Measurements from ENCODE around the gene TESMIN.

The TESMIN gene

DNA sequence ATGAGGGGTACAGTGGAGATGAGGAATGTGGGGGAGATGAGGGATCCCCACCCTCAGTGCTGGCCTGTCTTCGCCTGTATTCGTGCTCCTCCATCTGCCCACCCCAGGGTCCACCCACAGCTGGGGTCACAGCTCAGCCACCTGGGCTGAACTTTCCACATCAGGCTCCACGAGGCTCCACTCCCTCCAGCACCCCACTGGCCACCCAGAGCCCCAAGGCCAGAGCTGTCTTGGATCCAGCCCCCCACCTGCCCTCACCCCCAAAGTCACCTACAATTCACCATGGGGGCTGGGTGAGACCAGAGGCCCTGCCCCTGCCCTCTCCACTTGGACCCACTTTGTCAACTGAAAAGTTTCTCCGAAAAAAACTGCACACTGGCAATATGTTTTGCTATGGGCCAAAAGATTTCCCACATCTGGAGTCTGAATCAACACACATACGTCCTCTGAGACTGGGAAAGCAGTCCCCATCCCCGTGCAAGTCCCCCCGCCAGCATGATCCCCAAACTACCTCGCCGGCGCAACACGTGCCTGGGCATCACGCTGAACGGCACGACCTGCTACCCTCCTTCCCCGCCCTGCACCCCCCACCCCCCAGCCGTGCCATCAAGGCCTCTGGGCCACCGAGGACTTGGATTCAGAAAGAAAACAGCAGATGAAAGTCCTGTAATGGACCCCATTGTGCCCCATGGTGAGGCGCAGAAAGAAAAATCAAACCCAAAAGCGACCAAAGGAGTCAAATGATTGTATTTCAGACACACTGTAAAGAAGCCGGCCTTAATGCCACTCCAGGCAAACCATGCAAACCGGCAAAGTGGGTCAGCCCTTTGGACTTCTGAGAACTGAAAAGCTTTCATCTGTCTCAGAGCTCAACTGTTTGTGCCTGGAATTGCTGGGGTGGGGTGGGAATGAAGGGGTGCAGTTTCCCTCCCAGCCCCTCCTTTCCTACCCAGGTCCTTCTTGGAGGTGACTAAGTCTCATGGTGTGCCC lies 83.5 kb downstream of the TESMIN start:
- TF ChIP-seq, protein P1, sequence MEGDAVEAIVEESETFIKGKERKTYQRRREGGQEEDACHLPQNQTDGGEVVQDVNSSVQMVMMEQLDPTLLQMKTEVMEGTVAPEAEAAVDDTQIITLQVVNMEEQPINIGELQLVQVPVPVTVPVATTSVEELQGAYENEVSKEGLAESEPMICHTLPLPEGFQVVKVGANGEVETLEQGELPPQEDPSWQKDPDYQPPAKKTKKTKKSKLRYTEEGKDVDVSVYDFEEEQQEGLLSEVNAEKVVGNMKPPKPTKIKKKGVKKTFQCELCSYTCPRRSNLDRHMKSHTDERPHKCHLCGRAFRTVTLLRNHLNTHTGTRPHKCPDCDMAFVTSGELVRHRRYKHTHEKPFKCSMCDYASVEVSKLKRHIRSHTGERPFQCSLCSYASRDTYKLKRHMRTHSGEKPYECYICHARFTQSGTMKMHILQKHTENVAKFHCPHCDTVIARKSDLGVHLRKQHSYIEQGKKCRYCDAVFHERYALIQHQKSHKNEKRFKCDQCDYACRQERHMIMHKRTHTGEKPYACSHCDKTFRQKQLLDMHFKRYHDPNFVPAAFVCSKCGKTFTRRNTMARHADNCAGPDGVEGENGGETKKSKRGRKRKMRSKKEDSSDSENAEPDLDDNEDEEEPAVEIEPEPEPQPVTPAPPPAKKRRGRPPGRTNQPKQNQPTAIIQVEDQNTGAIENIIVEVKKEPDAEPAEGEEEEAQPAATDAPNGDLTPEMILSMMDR (conservative IDR thresholded peaks at IDR 0.05), result no peak
- no peak for TF ChIP-seq ZFX (IDR thresholded peaks at IDR 0.05)
- H3K27ac ChIP-seq, result no peak overlapping the region

DNA sequence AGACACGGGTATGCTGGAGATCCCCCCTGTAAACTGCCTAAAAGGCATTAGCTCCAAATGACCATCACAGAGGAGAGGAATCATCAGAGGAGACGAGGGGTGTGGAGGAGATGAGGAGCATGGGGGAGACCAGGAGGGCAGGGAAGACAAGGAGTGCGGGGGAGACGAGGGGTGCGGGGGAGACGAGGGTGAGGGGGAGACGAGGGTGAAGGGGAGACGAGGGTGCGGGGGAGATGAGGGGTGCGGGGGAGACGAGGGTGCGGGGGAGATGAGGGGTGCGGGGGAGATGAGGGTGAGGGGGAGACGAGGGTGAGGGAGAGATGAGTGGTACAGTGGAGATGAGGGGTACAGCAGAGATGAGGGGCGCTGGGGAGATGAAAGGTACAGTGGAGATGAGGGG lies 84.5 kb downstream of the TESMIN start:
- H3K27ac ChIP-seq, result no peak overlapping the region
- TF ChIP-seq, protein P1 (conservative IDR thresholded peaks at IDR 0.05), result no peak
- no peak for TF ChIP-seq ZFX (IDR thresholded peaks at IDR 0.05)

DNA sequence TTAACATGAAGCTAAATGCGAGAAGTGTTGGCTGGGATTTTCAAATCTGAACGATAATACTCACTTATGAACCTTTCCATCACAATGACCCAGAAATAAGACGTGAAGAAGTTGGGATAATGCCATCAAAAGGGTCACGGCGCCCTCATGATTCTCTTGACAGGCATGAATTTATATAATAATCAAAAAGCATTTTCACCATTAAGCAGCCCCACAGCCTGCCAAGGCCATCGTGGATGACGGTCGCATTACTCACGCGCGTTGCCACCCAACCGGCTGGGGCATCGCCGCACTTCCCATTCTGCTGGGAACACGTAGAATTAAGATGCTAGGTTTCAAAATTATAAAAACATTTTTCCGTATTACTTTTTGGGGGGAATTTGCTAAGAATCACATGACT lies 85.9 kb downstream of the TESMIN start:
- no peak overlapping the region for H3K27ac ChIP-seq
- TF ChIP-seq ZFX (IDR thresholded peaks at IDR 0.05), result no peak
- TF ChIP-seq, protein P1 (conservative IDR thresholded peaks at IDR 0.05), result no peak

DNA sequence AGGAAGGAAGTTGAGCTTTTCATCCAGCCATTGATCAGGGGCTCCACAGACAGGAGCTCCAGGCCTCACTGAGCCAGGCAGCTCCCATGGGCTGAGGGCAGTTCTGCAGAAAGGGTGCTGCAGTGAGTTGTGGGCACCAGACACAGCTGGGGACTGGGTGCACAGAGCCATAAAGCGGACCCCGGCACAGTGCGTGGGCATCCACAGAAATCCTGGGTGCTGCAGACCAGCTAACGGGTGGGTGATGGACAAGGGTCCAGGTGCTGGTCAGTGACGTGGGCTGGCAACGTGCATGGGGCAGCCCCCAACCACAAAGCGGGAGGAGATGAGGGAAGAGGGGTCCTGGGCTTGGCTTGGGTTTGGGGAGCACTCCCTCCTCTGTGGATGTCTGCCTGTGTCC lies 86.4 kb downstream of the TESMIN start:
- no peak for TF ChIP-seq ZFX (IDR thresholded peaks at IDR 0.05)
- TF ChIP-seq, protein P1 (conservative IDR thresholded peaks at IDR 0.05), result no peak
- no peak overlapping the region for H3K27ac ChIP-seq

DNA sequence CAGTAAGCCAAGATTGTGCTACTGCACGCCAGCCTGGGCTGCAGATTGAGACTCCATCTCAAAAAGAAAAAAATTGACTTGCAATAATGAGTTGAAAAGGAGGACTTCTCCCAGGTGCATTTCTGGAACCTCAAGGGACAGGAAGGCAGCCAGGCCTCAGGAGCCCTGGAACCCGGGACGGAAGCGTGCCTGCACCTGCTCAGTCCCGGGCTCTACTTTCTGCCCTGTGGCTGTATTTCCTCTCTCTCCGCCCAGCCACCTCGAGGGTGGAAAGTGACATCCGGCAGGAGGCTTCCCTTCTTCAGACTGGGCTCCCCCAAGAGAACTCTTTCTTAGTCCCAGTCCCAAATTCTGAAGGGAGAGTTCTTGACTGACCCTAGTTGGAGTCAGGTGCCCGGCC lies 87.2 kb downstream of the TESMIN start:
- no peak overlapping the region for H3K27ac ChIP-seq
- TF ChIP-seq, protein P1 (conservative IDR thresholded peaks at IDR 0.05), result no peak
- TF ChIP-seq ZFX (IDR thresholded peaks at IDR 0.05), result no peak

DNA sequence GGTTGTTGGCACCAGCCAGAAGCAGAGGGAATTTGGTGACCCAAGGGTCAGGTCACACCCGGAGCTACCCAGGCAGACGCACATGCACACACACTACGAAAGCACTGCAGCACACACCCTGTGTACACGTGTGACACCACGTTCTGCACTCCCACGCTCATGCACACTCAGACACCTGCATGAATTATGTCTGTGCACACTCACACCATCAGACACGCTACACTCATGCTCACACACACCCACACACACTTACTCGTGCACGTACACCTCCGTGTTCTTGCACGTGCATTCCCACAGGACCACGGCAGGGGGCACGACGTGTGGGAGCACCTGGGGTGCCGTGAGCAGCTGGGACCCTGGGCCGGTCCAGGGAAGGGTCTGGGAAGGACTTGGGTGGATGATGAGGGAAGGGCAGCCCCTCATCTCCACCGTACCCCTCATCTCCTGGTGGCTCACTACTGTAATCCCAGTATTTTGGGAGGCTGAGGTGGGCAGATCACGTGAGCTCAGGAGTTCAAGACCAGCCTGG lies 87.8 kb downstream of the TESMIN start:
- no peak overlapping the region for H3K27ac ChIP-seq
- no peak for TF ChIP-seq ZFX (IDR thresholded peaks at IDR 0.05)
- TF ChIP-seq, protein P1 (conservative IDR thresholded peaks at IDR 0.05), result no peak
